Endothelial cell of umbilical vein (primary cell): Measurements from ENCODE around the gene GNG8. TPM values are rescaled to one million over a fixed set of nuclear protein-coding genes. Genes with fewer than 3 reads are reported as not detected.

Source experiments
- BruUV-seq: library from RNA; stranded (reverse); fragments of 400-500 nt; replicated peaks from 2 replicates; lab custom pipeline; 2021; lab: Mats Ljungman, UMichigan
- CTCF ChIA-PET: fragments of 300-600, 350-600 bp; sonication (Branson Sonifier 250); formaldehyde crosslinking; loops from one replicate; lab custom pipeline; 2021; ENCODE audit warnings: antibody characterized with exemption, inconsistent platforms; lab: Charles Lee
- POLR2A ChIA-PET: fragments of 300-600, 350-600 bp; sonication (Branson Sonifier 250); formaldehyde crosslinking; loops from one replicate; lab custom pipeline; 2021; ENCODE audit warnings: antibody characterized with exemption, inconsistent platforms; lab: Charles Lee
- DNase-seq: peaks from one replicate; pipeline ENCODE4 v3.0.0-alpha.2; 2011; ENCODE audit warnings: low read depth, low spot score
- FAIRE-seq: peaks from 2 replicates; lab custom pipeline; 2011; peaks lifted over from hg19 to GRCh38; lab: Jason Lieb, UNC
- H2AFZ ChIP-seq: 2 replicates; pipeline ENCODE4 v1.6.0; 2012; ENCODE audit warnings: low read depth, low read length, control low read depth, inconsistent platforms
- H3K27ac ChIP-seq: 2 replicates; pipeline ENCODE4 v1.5.1; 2011; ENCODE audit warnings: low read depth, mild to moderate bottlenecking, control low read depth, low read length, moderate library complexity; ENCODE audit not compliant: insufficient read depth
- H3K27me3 ChIP-seq, 2 experiments: 2 replicates each; pipeline versions ENCODE4 v1.6.0 to v1.6.1; 2011; ENCODE audit warnings: low read length in 2 of 2, mixed read lengths in 1 of 2; ENCODE audit not compliant: control insufficient read depth in 2 of 2, insufficient read depth in 2 of 2
- H3K36me3 ChIP-seq, 2 experiments: 2 replicates in 1 of 2; 3 replicates in 1 of 2; pipeline ENCODE4 v1.5.1; 2011; ENCODE audit warnings: low read length in 2 of 2, mild to moderate bottlenecking in 1 of 2, moderate library complexity in 1 of 2; ENCODE audit not compliant: control insufficient read depth in 2 of 2, insufficient read depth in 2 of 2; ENCODE audit errors: extremely low read depth in 1 of 2
- H3K4me1 ChIP-seq: 3 replicates; pipeline ENCODE4 v1.5.1; 2011; ENCODE audit warnings: mild to moderate bottlenecking, low read length; ENCODE audit not compliant: control insufficient read depth, insufficient read depth; ENCODE audit errors: extremely low read depth
- H3K4me2 ChIP-seq: 2 replicates; pipeline ENCODE4 v1.6.1; 2011; ENCODE audit warnings: low read length, control low read depth, mixed read lengths; ENCODE audit not compliant: insufficient read depth
- H3K4me3 ChIP-seq, 3 experiments: fragments of 200-600 bp in 1 of 3; sonication (generic), shearing (Covaris generic) in 1 of 3; replicated peaks in 1 of 3; 2 replicates each; pipeline ENCODE4 v1.5.1; 2011 to 2016; ENCODE audit warnings: control low read depth in 3 of 3, low read length in 3 of 3, mild to moderate bottlenecking in 2 of 3, inconsistent platforms in 1 of 3, low read depth in 1 of 3, moderate library complexity in 1 of 3; ENCODE audit not compliant: insufficient read depth in 1 of 3
- H3K79me2 ChIP-seq: 2 replicates; pipeline ENCODE4 v1.6.0; 2012; ENCODE audit warnings: low read length, inconsistent platforms; ENCODE audit not compliant: control insufficient read depth, insufficient read depth
- H3K9ac ChIP-seq: replicated peaks from 2 replicates; pipeline ENCODE3; 2011; ENCODE audit warnings: low read length, control low read depth; ENCODE audit not compliant: insufficient read depth; ENCODE audit errors: extremely low read depth
- H3K9me1 ChIP-seq: replicated peaks from 3 replicates; pipeline ENCODE4 v1.6.0; 2011; ENCODE audit warnings: mild to moderate bottlenecking, low read length; ENCODE audit not compliant: control insufficient read depth, insufficient read depth; ENCODE audit errors: extremely low read depth
- H3K9me3 ChIP-seq: replicated peaks from 2 replicates; pipeline ENCODE4 v1.5.1; 2012; ENCODE audit warnings: low read length, inconsistent platforms; ENCODE audit not compliant: control insufficient read depth, insufficient read depth
- H4K20me1 ChIP-seq: replicated peaks from 2 replicates; pipeline ENCODE3; 2011; ENCODE audit warnings: mild to moderate bottlenecking, low read length; ENCODE audit not compliant: control insufficient read depth, insufficient read depth; ENCODE audit errors: extremely low read depth
- CTCF ChIP-seq, 2 donors: IDR thresholded peaks; 1 replicate in 1 of 2; 2 replicates in 1 of 2; pipeline ENCODE4 v1.5.1; 2011; ENCODE audit warnings: low read length in 2 of 2, mild to moderate bottlenecking in 2 of 2, moderate library complexity in 2 of 2, control low read depth in 1 of 2, inconsistent platforms in 1 of 2, low read depth in 1 of 2; ENCODE audit not compliant: insufficient read depth in 1 of 2; ENCODE audit errors: extremely low read depth in 1 of 2
- EZH2 ChIP-seq: IDR thresholded peaks from 2 replicates; pipeline ENCODE4 v1.6.1; 2012; ENCODE audit warnings: borderline replicate concordance, low read depth, mild to moderate bottlenecking, moderate library complexity, low read length, inconsistent platforms; ENCODE audit not compliant: severe bottlenecking
- FOS ChIP-seq: IDR thresholded peaks from 2 replicates; pipeline ENCODE4 v1.6.1; 2011; ENCODE audit warnings: mild to moderate bottlenecking, low read length, moderate library complexity, borderline replicate concordance; ENCODE audit not compliant: insufficient read depth
- GATA2 ChIP-seq: IDR thresholded peaks from 2 replicates; pipeline ENCODE4 v1.7.0; 2011; ENCODE audit warnings: low read depth, mild to moderate bottlenecking, moderate library complexity, mixed read lengths, low read length; ENCODE audit not compliant: insufficient read length, insufficient read depth
- JUN ChIP-seq: IDR thresholded peaks from 2 replicates; pipeline ENCODE4 v1.6.1; 2011; ENCODE audit warnings: borderline replicate concordance, low read depth; ENCODE audit not compliant: insufficient read length, insufficient read depth
- MAX ChIP-seq: IDR thresholded peaks from 2 replicates; pipeline ENCODE4 v1.6.1; 2011; ENCODE audit not compliant: insufficient read depth, insufficient read length
- MYC ChIP-seq: IDR thresholded peaks from one replicate; pipeline ENCODE4 v1.6.1; 2011; ENCODE audit warnings: mild to moderate bottlenecking, low read depth, low read length
- POLR2A ChIP-seq: IDR thresholded peaks from 2 replicates; pipeline ENCODE4 v1.6.1; 2012; ENCODE audit warnings: low read depth, mild to moderate bottlenecking, control low read depth, low read length
- POLR2AphosphoS5 ChIP-seq: IDR thresholded peaks from 2 replicates; pipeline ENCODE4 v1.6.1; 2012; ENCODE audit warnings: low read depth, mild to moderate bottlenecking, control low read depth, low read length, moderate library complexity; ENCODE audit not compliant: insufficient read depth
- dilution Hi-C: fragments of 300-500 bp; cut with MboI; formaldehyde crosslinking; loops from one replicate; pipeline ENCODE4 v1.15.0; 2019; ENCODE audit warnings: low sequenced_read_pairs; ENCODE audit not compliant: extremely low pct_ligation_motif_present
- intact Hi-C: fragments of 100-400 bp; cut with micrococcal nuclease; formaldehyde crosslinking; loops from one replicate; pipeline ENCODE4 v1.10.0; 2022
- polyA plus RNA-seq, 4 experiments: library from polyadenylated mRNA; depleted of rRNA in 3 of 4; stranded (reverse) in 3 of 4; unstranded in 1 of 4; fragments of >200 nt; gene quantifications; 2 replicates each; pipeline versions ENCODE4 v1.2.1 to v1.2.3, GENCODE V29; 2011 to 2012; ENCODE audit warnings: missing spikeins in 1 of 4
- total RNA-seq: library from RNA; stranded (reverse); gene quantifications from 2 replicates; pipeline ENCODE4 v1.2.3, GENCODE V29; 2021

The GNG8 gene
- total and polyA plus RNA-seq, 2 donors (not counting 3 experiments of a cell fraction or from before 2014, with no cell fraction given): not detected

GRCh38 chr19:46648060-46648960 is 12.3 kb upstream of the GNG8 start:
- Histone ChIP-seq H2AFZ (no peak overlapping the region), H3K9me1 (no peaks in the 10 kb centered on the region), H3K4me2 (no peak overlapping the region), H4K20me1 (no peaks in the 10 kb centered on the region), H3K79me2 (no peaks in the 10 kb centered on the region), H3K4me1 (no peaks in the 10 kb centered on the region), H3K27me3 (peaks cover 26 to 40% of the 10 kb centered on the region in 2 experiments), H3K9ac (no peak overlapping the region), H3K9me3 (no peaks in the 10 kb centered on the region), H3K4me3 (no peak overlapping the region), H3K27ac (no peak overlapping the region), H3K36me3 (no peaks in the 10 kb centered on the region)
- BruUV-seq: no TSS peak
- TF ChIP-seq FOS (no peak), JUN (no peak), MYC (no peak), EZH2 (no peak), POLR2AphosphoS5 (no peak), GATA2 (no peak), CTCF (IDR thresholded peaks at IDR 0.05; ENCODE audit: extremely low read depth in 1 of 2, insufficient read depth in 1 of 2, low read depth in 1 of 2, low read length in 2 of 2) (no peak), MAX (no peak), POLR2A (no peak)
- ChIA-PET CTCF (interaction anchor here (0.8 kb wide), 1 partner anchor 13 kb away, joined by 4 read pairs; the partner anchor contains the start of gene DACT3), POLR2A (no interaction called here)
- FAIRE-seq: no peak
- dilution Hi-C loops: no loop called here
- DNase-seq: no peak
- intact Hi-C loops: no loop called here
